NOMO-1 (cell line): ENCODE measurements around the gene RNF214.
A peak's percentile ranks its signal among the peaks of the same experiment; 100 is the strongest.
"Not testable (repeated sequence)": the region's sequence is repeated elsewhere in the genome, so short reads cannot be mapped to it uniquely, and the experiment has no call there.

ENCODE experiments used
- DNase-seq, 2 experiments: peaks; one replicate each; lab custom pipeline; 2025; ENCODE audit not compliant: unreplicated experiment in 2 of 2; lab: John Stamatoyannopoulos, UW

Gene RNF214

GRCh38 chr11:117229931-117230285 is 2.6 kb upstream of the RNF214 start:
- no peak for DNase-seq

DNA sequence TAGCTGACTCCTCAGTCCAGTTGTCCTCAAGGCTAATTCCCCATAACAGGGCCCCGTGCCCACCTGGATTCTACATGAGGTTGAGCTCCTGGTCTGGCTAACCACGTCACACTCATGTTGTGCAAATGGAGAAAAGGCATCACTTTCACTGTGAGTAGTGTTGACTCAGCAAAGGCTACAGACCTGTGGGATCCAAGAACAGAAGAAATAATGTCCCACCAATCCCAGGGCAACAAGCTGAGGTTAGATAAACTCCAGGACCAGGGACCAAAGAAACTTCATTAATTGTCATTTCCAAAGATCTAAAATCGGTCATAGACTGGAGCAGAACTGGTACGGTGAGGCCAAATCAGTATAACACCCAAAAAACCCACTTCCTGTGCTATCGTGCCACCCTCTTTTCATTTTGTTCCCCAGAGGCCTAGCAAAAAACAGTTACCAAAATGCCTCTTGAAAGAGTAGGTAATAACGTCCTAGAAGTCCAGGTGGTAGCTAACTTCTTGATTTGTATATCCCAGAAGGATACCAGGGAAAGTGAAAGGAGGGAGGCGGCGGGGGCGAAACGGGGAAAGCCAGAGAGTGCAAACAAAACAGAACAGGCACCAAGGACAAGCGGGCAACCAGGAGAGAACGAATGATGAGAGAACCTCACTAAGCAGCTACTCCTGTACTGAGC is 2.0 kb upstream of the RNF214 start:
- DNase-seq = no peak

- no peak for DNase-seq
Observed at GRCh38 chr11:117230999-117231841, 1.3 kb upstream of the RNF214 start.

- no peak for DNase-seq
Observed at GRCh38 chr11:117231842-117232091, 704 bp upstream of the RNF214 start, which contains the start of gene PCSK7. PCSK7 (minus strand) TSS chr11:117232073; CDS start chr11:117229844, 2,229 bp downstream.

- DNase-seq = peak in 1 of 2 experiments; percentile 7
Observed at GRCh38 chr11:117232911-117233409, 489 bp downstream of the RNF214 start.

- no peak for DNase-seq
Observed at GRCh38 chr11:117238221-117238620, 5.8 kb downstream of the RNF214 start.

DNA sequence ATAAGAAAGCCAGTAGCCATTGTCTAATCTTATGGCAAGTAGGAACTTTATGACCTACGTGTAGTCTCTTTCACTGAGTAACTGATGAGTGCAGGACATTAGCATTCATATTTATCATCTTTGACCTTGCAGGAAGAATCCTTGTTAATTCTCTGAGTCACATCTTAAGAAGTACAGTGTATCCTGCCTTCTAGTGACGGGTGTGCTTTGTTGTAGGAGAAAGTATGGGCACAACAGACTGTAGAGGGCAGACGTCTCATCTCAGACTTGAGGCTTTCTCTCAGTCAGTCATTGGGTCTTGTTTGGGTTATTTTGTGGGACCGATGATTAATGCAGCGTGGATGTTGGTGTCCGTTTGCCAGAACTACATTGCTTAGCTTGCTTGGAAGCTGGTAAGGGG is 6.8 kb downstream of the RNF214 start:
- no peak for DNase-seq

GRCh38 chr11:117248341-117248740 is 15.9 kb downstream of the RNF214 start:
- DNase-seq = no peak

GRCh38 chr11:117249571-117249970 is 17.1 kb downstream of the RNF214 start:
- no peak for DNase-seq

GRCh38 chr11:117251506-117251905 is 19.0 kb downstream of the RNF214 start:
- no peak for DNase-seq

DNA sequence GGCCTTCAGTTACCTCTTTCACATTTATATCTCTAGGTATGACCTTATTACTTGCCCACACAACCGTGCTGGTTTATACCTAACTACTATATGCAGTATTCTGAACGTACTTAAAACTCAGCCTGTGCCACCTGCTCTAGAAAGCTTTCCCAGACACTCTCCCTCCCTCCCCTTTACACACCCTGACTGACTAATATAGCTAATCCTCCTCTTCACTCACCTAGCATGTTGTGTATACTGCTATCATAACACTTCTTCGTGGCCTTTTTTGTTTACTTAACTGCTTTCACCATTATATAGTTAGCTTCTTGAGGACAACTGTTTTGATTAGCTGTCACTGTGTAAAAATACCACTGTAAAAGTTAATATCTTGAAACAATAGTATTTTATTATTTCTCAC is 23.5 kb downstream of the RNF214 start:
- no peak for DNase-seq

GRCh38 chr11:117256573-117256972 is 24.1 kb downstream of the RNF214 start:
- DNase-seq = no peak

- no peak for DNase-seq
Observed at GRCh38 chr11:117258576-117258975, 26.1 kb downstream of the RNF214 start.

DNA sequence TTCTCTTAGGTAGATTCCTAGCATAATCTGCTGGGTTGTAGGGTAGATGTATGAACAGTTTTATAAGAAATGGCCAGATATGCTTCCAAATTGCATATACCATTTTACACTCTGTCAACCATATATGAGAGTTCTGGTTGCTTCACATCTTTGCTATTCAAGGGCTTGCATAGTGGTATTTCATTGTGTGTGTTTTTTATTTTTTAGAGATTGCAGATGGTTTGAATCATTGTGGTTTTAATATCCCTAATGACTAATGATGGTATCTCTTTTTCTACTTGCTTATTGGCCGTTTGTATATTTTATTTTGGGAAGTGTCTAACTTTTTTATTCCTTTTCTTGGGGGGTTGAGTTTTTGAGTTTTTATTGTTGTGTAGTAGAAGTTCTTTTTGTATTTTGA is 26.9 kb downstream of the RNF214 start:
- no peak for DNase-seq

- DNase-seq = not testable (repeated sequence)
Observed at GRCh38 chr11:117264624-117265323, 32.3 kb downstream of the RNF214 start.

DNA sequence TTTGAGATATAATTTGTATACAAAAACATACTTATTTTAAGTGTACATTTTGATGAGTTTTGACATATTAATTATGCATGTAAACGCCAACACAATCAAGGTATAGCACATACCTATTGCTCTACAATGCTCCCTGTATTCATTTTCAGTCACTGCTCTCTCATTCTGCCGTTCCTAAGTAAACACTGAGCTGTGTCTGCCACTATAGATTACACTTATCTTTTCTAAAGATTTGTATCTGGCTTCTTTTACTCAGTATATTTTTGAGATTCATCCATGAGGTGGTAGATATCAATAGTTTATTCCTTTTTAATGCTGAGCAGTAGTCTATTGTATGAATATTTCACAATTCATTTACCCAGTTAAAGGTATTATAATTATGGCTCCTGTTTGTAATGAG is 33.3 kb downstream of the RNF214 start:
- DNase-seq = no peak

DNA sequence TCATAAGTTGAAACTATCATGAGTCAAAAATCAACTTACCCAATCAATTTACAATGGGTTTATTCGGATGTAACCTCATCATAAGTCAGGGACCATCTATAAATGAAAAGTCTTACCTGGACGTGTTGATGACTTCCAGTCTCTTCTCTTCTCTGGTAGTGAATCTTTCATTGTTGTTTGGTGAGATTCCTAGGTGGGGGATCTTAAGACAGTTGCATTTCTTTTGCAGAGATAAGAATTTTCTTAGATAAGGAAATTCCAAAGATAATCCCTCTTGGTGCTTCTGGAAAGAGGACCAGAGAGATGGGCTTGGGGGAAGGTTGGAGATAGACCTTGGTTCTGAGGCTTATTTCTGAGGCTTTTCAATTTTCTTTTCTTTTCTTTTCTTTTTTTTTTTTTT is 37.4 kb downstream of the RNF214 start:
- DNase-seq = no peak

GRCh38 chr11:117271208-117271607 is 38.7 kb downstream of the RNF214 start:
- DNase-seq = no peak

- not testable (repeated sequence) for DNase-seq
Observed at GRCh38 chr11:117272175-117272574, 39.7 kb downstream of the RNF214 start.

DNA sequence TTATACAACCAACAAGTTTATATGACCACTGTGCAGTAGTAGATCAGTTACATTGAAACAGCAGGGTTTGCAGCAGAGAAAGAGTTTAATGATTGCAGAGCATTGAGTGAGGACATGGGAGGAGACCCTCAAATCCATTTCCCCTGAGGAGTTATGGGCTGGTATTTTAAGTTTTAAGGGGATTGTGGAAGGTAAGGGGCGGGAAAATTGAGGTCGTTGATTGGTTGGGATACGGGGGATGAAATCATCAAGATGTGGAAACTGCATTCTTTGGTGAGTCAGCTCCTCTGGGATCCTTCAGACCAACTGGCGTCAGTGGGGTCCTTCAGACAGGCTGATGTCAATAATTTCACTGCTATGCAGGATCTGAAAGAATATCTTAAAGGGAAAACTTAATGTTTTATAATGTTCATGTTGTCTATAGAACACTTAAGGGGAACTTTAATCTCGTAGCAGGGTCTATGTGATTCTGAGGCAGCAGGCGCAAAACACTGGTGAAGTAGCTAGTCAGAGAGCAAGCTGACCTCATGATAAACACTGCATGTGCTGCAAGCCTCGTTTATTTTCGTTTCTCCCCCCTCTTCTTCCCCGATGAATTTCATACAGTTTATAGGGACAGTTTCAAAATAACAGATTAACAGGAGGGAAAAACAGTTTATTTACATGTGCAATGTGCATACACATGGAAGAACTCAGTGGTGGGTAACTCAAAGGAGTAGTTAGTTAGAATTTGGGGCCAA is 41.2 kb downstream of the RNF214 start:
- no peak for DNase-seq

DNA sequence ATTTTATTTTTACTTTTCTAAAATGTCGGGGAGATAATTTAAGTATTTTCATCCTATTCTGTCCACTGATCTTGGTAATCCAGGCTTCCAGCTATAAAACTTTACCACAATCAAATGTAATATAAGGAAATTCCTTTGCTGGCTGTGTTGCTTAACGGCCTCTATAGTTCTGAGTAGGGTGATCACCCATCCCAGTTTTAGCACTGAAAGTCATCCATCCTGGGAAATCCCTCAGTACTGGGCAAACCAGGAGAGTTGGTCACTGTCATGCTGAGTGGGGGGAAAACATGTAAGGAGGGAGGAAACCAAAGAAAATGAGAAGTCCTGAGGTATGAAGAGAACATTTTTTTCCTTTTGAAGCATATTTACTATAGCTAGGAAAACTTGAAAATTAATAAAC is 45.9 kb downstream of the RNF214 start:
- DNase-seq = no peak
